ENCODE results near the gene NINJ2.
A peak's percentile ranks its signal among the peaks of the same experiment; 100 is the strongest.
"Not testable (repeated sequence)": the region's sequence is repeated elsewhere in the genome, so short reads cannot be mapped to it uniquely, and the experiment has no call there.

Gene NINJ2

GRCh38 chr12:639988-640387, 23.3 kb downstream of the NINJ2 start:
- no peak for DNase-seq

GRCh38 chr12:639566-639965, 23.7 kb downstream of the NINJ2 start:
- DNase-seq, result no peak

GRCh38 chr12:638953-639557, 24.2 kb downstream of the NINJ2 start:
- DNase-seq, result no peak

GRCh38 chr12:636632-637031, 26.6 kb downstream of the NINJ2 start:
- no peak for DNase-seq

GRCh38 chr12:633731-634130, 29.5 kb downstream of the NINJ2 start:
- DNase-seq, result no peak

- DNase-seq, result no peak
Observed at GRCh38 chr12:632102-632696, 31.0 kb downstream of the NINJ2 start.

GRCh38 chr12:630656-631632, 32.3 kb downstream of the NINJ2 start:
- peak; percentile 58 for DNase-seq

GRCh38 chr12:628742-629078, 34.5 kb downstream of the NINJ2 start:
- DNase-seq, result not testable (repeated sequence)

GRCh38 chr12:627863-628741, 35.1 kb downstream of the NINJ2 start:
- DNase-seq, result no peak

- no peak for DNase-seq
Observed at GRCh38 chr12:627285-627684, 36.0 kb downstream of the NINJ2 start.

- DNase-seq, result no peak
Observed at GRCh38 chr12:625998-626397, 37.2 kb downstream of the NINJ2 start.

GRCh38 chr12:623865-624372, 39.3 kb downstream of the NINJ2 start:
- no peak for DNase-seq

- no peak for DNase-seq
Observed at GRCh38 chr12:623172-623864, 39.9 kb downstream of the NINJ2 start.

GRCh38 chr12:622416-622815, 40.8 kb downstream of the NINJ2 start:
- peak; percentile 21 for DNase-seq

GRCh38 chr12:619346-619745, 43.9 kb downstream of the NINJ2 start:
- DNase-seq, result no peak

- no peak for DNase-seq
Observed at GRCh38 chr12:618605-619004, 44.6 kb downstream of the NINJ2 start.

- DNase-seq, result peak; percentile 28
Observed at GRCh38 chr12:617304-617915, 45.8 kb downstream of the NINJ2 start.

- DNase-seq, result no peak
Observed at GRCh38 chr12:615620-616019, 47.6 kb downstream of the NINJ2 start.

- DNase-seq, result peak; percentile 24
Observed at GRCh38 chr12:614411-614970, 48.8 kb downstream of the NINJ2 start.

- no peak for DNase-seq
Observed at GRCh38 chr12:613996-614395, 49.2 kb downstream of the NINJ2 start.

GRCh38 chr12:612886-613285, 50.4 kb downstream of the NINJ2 start:
- DNase-seq, result no peak

All from OCI-M1 (cell line).